Measurements from ENCODE around the gene SMYD4.

The SMYD4 gene

DNA sequence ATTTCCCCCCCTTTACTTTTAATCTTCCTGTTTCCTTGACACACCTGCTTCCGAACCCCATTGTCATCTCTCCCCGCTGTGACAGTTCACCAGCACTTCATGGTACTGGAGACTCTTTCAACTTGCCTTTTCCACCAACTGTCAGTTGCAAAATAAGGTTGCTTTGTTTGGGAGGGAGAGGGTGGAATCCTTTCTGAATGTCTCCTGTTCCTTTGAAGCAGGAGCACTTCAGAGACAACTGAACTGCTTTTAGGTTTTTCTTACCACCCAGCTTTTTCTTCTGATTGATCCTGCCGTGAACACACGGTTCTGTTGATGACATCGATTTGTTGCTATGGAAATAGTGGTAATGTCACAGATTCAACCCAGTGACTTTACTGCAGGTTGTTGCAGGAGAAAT lies 42.1 kb upstream of the SMYD4 start:
- Histone ChIP-seq H3K4me2 (ENCODE audit: low read length) (no peak overlapping the region), H3K27ac (ENCODE audit: low read depth, low read length) (no peak overlapping the region), H3K4me3 (ENCODE audit: low read length) (no peak overlapping the region), H3K27me3 (ENCODE audit: control insufficient read depth, low read length) (no peaks in the 10 kb centered on the region), H3K4me1 (ENCODE audit: control insufficient read depth, low read length) (no peaks in the 10 kb centered on the region), H3K9me3 (ENCODE audit: control insufficient read depth, insufficient read depth, low read length) (no peaks in the 10 kb centered on the region), H3K9me2 (replicated peaks; ENCODE audit: control insufficient read depth, low read length) (no peaks in the 10 kb centered on the region), H3K36me3 (ENCODE audit: control insufficient read depth, low read length) (peaks cover 85% of the 10 kb centered on the region), H3F3A (ENCODE audit: control insufficient read depth, insufficient read depth) (no peaks in the 10 kb centered on the region), H4K20me1 (ENCODE audit: control insufficient read depth, insufficient read depth, low read depth, low read length) (no peaks in the 10 kb centered on the region), H3K79me2 (ENCODE audit: control insufficient read depth, low read length) (0 out of 2 replicates have a peak, but pooled peaks cover 3% of the 10 kb centered on the region)
- TF ChIP-seq EZH2phosphoT487 (IDR thresholded peaks at IDR 0.05; ENCODE audit: borderline replicate concordance, low read length) (no peak), CTCF (IDR thresholded peaks at IDR 0.05; ENCODE audit: low read depth, low read length, poor library complexity, severe bottlenecking) (no peak)

DNA sequence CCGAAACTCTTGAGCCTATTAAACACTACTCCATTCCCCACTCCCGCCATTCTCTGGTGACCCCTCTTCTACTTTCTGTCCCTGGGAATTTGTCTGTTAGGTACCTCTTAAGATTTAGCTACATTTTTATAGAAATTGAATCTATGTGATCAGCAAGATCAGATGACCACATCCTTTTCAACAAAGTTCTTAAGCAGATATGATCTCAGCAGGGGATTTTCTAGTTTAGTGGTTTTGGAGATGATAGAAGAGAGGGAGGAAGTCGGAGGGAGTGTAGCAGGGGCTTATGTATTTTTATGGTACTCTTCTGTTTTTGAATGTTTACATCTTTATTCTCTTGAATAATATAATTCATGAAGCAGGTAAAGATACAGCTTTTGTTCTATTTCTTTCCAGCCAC lies 40.9 kb upstream of the SMYD4 start:
- Histone ChIP-seq H3K4me1 (ENCODE audit: control insufficient read depth, low read length) (no peaks in the 10 kb centered on the region), H3K27ac (ENCODE audit: low read depth, low read length) (no peak overlapping the region), H3K4me2 (ENCODE audit: low read length) (no peak overlapping the region), H3F3A (ENCODE audit: control insufficient read depth, insufficient read depth) (no peaks in the 10 kb centered on the region), H3K9me2 (replicated peaks; ENCODE audit: control insufficient read depth, low read length) (no peaks in the 10 kb centered on the region), H4K20me1 (ENCODE audit: control insufficient read depth, insufficient read depth, low read depth, low read length) (no peaks in the 10 kb centered on the region), H3K36me3 (ENCODE audit: control insufficient read depth, low read length) (peaks cover 80% of the 10 kb centered on the region), H3K27me3 (ENCODE audit: control insufficient read depth, low read length) (no peaks in the 10 kb centered on the region), H3K4me3 (ENCODE audit: low read length) (no peak overlapping the region), H3K79me2 (ENCODE audit: control insufficient read depth, low read length) (peaks cover 7% of the 10 kb centered on the region), H3K9me3 (ENCODE audit: control insufficient read depth, insufficient read depth, low read length) (no peaks in the 10 kb centered on the region)
- TF ChIP-seq EZH2phosphoT487 (IDR thresholded peaks at IDR 0.05; ENCODE audit: borderline replicate concordance, low read length), result no peak
- TF ChIP-seq CTCF (IDR thresholded peaks at IDR 0.05; ENCODE audit: low read depth, low read length, poor library complexity, severe bottlenecking), result no peak

DNA sequence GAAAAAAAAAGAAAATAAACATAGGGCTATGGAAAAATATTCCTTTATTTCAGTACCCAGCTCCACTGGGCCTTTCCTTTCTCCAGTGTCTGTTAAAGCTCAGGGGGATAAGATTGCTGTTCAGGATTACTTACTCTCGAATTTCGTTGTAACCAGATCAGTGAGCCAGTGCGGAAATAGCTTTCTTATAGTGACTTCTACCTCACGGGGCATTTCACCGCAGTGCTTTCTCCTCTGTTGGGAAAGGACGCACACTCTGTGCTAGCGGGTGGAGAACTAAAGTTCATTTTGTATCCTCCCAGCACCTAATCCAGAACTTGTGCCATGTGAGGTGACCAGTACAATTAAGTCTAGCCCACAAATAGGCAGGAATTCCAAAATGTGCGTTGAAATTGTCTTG lies 38.4 kb upstream of the SMYD4 start:
- H3K4me1 ChIP-seq (ENCODE audit: control insufficient read depth, low read length), result no peaks in the 10 kb centered on the region
- H3K79me2 ChIP-seq (ENCODE audit: control insufficient read depth, low read length), result peaks cover 7% of the 10 kb centered on the region
- TF ChIP-seq EZH2phosphoT487 (IDR thresholded peaks at IDR 0.05; ENCODE audit: borderline replicate concordance, low read length) (no peak), CTCF (IDR thresholded peaks at IDR 0.05; ENCODE audit: low read depth, low read length, poor library complexity, severe bottlenecking) (no peak)
- H3K36me3 ChIP-seq (ENCODE audit: control insufficient read depth, low read length), result peaks cover 59% of the 10 kb centered on the region
- H3K9me3 ChIP-seq (ENCODE audit: control insufficient read depth, insufficient read depth, low read length), result no peaks in the 10 kb centered on the region
- no peak overlapping the region for H3K27ac ChIP-seq (ENCODE audit: low read depth, low read length)
- no peak overlapping the region for H3K4me3 ChIP-seq (ENCODE audit: low read length)
- no peak overlapping the region for H3K4me2 ChIP-seq (ENCODE audit: low read length)
- no peaks in the 10 kb centered on the region for H4K20me1 ChIP-seq (ENCODE audit: control insufficient read depth, insufficient read depth, low read depth, low read length)
- no peaks in the 10 kb centered on the region for H3K27me3 ChIP-seq (ENCODE audit: control insufficient read depth, low read length)
- H3K9me2 ChIP-seq (replicated peaks; ENCODE audit: control insufficient read depth, low read length), result no peaks in the 10 kb centered on the region
- peaks cover 6% of the 10 kb centered on the region for H3F3A ChIP-seq (ENCODE audit: control insufficient read depth, insufficient read depth)

DNA sequence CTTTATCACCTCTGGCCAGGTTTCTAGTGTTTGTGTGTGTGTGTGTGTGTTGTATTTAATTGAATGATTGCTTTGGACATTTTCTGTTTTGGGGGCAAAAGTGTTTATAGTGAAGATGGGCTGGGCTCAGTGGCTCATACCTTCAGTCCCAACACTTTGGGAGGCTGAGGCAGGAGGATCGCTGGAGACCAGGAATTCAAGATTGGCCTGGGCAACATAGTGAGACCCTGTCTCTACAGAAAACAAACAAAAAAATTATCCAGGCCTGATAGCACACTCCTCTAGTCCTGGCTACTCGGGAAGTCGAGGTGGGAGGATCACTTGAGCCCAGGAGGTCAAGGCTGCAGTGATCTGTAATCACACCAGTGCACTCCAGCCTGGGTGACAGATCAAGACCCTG lies 37.6 kb upstream of the SMYD4 start:
- Histone ChIP-seq H3K9me2 (replicated peaks; ENCODE audit: control insufficient read depth, low read length) (no peaks in the 10 kb centered on the region), H3K79me2 (ENCODE audit: control insufficient read depth, low read length) (peaks cover 7% of the 10 kb centered on the region), H3F3A (ENCODE audit: control insufficient read depth, insufficient read depth) (peaks cover 6% of the 10 kb centered on the region), H3K9me3 (ENCODE audit: control insufficient read depth, insufficient read depth, low read length) (no peaks in the 10 kb centered on the region), H3K27me3 (ENCODE audit: control insufficient read depth, low read length) (no peaks in the 10 kb centered on the region), H3K27ac (ENCODE audit: low read depth, low read length) (no peak overlapping the region), H3K4me1 (ENCODE audit: control insufficient read depth, low read length) (no peaks in the 10 kb centered on the region), H4K20me1 (ENCODE audit: control insufficient read depth, insufficient read depth, low read depth, low read length) (no peaks in the 10 kb centered on the region), H3K4me3 (ENCODE audit: low read length) (no peak overlapping the region), H3K36me3 (ENCODE audit: control insufficient read depth, low read length) (peaks cover 52% of the 10 kb centered on the region), H3K4me2 (ENCODE audit: low read length) (no peak overlapping the region)
- TF ChIP-seq CTCF (IDR thresholded peaks at IDR 0.05; ENCODE audit: low read depth, low read length, poor library complexity, severe bottlenecking) (no peak), EZH2phosphoT487 (IDR thresholded peaks at IDR 0.05; ENCODE audit: borderline replicate concordance, low read length) (no peak)

All from DOHH2 (cell line).